Retinal pigment epithelial cell (primary cell): Measurements from ENCODE around the gene MGAT5B.

Experiments
- DNase-seq: peaks from one replicate; pipeline ENCODE4 v3.0.0-alpha.2; 2010; ENCODE audit warnings: low read depth
- H3K4me3 ChIP-seq: 2 replicates; pipeline ENCODE4 v1.5.1; 2011; ENCODE audit warnings: mild to moderate bottlenecking, low read length, control low read depth, moderate library complexity
- CTCF ChIP-seq: conservative IDR thresholded peaks from 2 replicates; pipeline ENCODE4 v1.5.1; 2011; ENCODE audit warnings: low read depth, low read length, control low read depth, inconsistent platforms

The MGAT5B gene

GRCh38 chr17:76996741-76997694 is 128.8 kb downstream of the MGAT5B start:
- no peak for DNase-seq
- H3K4me3 ChIP-seq = no peak overlapping the region
- no peak for TF ChIP-seq CTCF

- DNase-seq = no peak
- TF ChIP-seq CTCF = no peak
- H3K4me3 ChIP-seq = no peak overlapping the region
Observed at GRCh38 chr17:76997981-76998531, 129.9 kb downstream of the MGAT5B start.

GRCh38 chr17:76998839-76999238 is 130.6 kb downstream of the MGAT5B start:
- no peak for TF ChIP-seq CTCF
- no peak overlapping the region for H3K4me3 ChIP-seq
- DNase-seq = no peak
